Nephron progenitor cell (in vitro differentiated cells): ENCODE results near the gene ITCH.
A peak's percentile ranks its signal among the peaks of the same experiment; 100 is the strongest.

Experiments
- DNase-seq: peaks from one replicate; pipeline ENCODE4 v3.0.0; 2021
- H3K27ac Mint-ChIP-seq: 2 replicates; pipeline ENCODE4 v1.8.0; 2021; ENCODE audit warnings: mild to moderate bottlenecking, moderate library complexity, mixed read lengths
- H3K27me3 Mint-ChIP-seq: 2 replicates; pipeline ENCODE4 v1.8.0; 2021; ENCODE audit warnings: mild to moderate bottlenecking, low read depth, mixed read lengths; ENCODE audit not compliant: poor library complexity
- H3K36me3 Mint-ChIP-seq: 2 replicates; pipeline ENCODE4 v1.8.0; 2021; ENCODE audit warnings: low read depth, mixed read lengths
- H3K4me1 Mint-ChIP-seq: 2 replicates; pipeline ENCODE4 v1.8.0; 2021; ENCODE audit warnings: mixed read lengths
- H3K4me3 Mint-ChIP-seq: 2 replicates; pipeline ENCODE4 v1.8.0; 2021; ENCODE audit warnings: mild to moderate bottlenecking, moderate library complexity, mixed read lengths
- H3K9me3 Mint-ChIP-seq: 2 replicates; pipeline ENCODE4 v1.8.0; 2021; ENCODE audit warnings: mild to moderate bottlenecking, moderate library complexity, mixed read lengths
- TF ChIP-seq, protein P1 (sequence below): fragments of 200-600 bp; sonication (generic); IDR thresholded peaks from 2 replicates; pipeline ENCODE4 v1.5.0; 2021; ENCODE audit warnings: antibody characterized with exemption

ITCH gene

GRCh38 chr20:34388000-34388399, 24.9 kb downstream of the ITCH start:
- Mint-ChIP-seq H3K4me3 (no peak overlapping the region), H3K27me3 (no peaks in the 10 kb centered on the region), H3K27ac (peak overlapping the region; percentile 32), H3K4me1 (peaks cover 15% of the 10 kb centered on the region), H3K9me3 (no peaks in the 10 kb centered on the region), H3K36me3 (peaks cover 29% of the 10 kb centered on the region)
- TF ChIP-seq, protein P1, sequence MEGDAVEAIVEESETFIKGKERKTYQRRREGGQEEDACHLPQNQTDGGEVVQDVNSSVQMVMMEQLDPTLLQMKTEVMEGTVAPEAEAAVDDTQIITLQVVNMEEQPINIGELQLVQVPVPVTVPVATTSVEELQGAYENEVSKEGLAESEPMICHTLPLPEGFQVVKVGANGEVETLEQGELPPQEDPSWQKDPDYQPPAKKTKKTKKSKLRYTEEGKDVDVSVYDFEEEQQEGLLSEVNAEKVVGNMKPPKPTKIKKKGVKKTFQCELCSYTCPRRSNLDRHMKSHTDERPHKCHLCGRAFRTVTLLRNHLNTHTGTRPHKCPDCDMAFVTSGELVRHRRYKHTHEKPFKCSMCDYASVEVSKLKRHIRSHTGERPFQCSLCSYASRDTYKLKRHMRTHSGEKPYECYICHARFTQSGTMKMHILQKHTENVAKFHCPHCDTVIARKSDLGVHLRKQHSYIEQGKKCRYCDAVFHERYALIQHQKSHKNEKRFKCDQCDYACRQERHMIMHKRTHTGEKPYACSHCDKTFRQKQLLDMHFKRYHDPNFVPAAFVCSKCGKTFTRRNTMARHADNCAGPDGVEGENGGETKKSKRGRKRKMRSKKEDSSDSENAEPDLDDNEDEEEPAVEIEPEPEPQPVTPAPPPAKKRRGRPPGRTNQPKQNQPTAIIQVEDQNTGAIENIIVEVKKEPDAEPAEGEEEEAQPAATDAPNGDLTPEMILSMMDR = no peak
- no peak for DNase-seq

GRCh38 chr20:34388678-34389077, 25.6 kb downstream of the ITCH start:
- no peak overlapping the region for H3K4me3 Mint-ChIP-seq
- H3K9me3 Mint-ChIP-seq = no peaks in the 10 kb centered on the region
- H3K27me3 Mint-ChIP-seq = no peaks in the 10 kb centered on the region
- DNase-seq = no peak
- H3K4me1 Mint-ChIP-seq = peaks cover 15% of the 10 kb centered on the region
- TF ChIP-seq, protein P1 = no peak
- peak overlapping the region; percentile 3 for H3K27ac Mint-ChIP-seq
- H3K36me3 Mint-ChIP-seq = peaks cover 36% of the 10 kb centered on the region

GRCh38 chr20:34389206-34389953, 26.3 kb downstream of the ITCH start:
- Mint-ChIP-seq H3K4me3 (no peak overlapping the region), H3K9me3 (no peaks in the 10 kb centered on the region)

DNA sequence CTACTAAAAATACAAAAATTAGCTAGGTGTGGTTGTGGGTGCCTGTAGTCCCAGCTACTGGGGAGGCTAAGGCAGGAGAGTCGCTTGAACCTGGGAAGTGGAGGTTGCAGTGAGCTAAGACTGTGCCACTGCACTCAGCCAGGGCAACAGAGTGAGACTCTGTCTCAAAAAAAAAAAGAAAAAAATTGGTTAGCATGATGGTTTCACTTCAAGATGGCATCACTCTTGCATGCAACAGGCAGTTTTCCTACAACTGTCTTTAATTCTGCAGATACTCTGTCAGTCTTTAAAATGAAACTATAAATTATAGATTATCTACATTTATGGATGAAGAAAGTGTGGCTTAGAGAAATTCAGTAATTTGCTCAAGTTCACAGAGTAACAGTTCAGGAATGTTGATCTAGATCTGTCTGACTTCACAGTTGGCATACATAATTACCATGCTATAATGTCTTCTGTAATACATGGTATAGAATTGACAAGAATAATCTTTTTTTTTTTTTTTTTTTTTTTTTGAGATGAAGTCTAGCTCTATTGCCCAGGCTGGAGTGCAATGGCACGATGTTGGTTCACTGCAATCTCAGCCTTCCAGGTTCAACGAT, 27.0 kb downstream of the ITCH start:
- Mint-ChIP-seq H3K4me1 (peaks cover 15% of the 10 kb centered on the region), H3K36me3 (peaks cover 45% of the 10 kb centered on the region), H3K27me3 (no peaks in the 10 kb centered on the region), H3K9me3 (no peaks in the 10 kb centered on the region), H3K4me3 (no peak overlapping the region), H3K27ac (no peak overlapping the region)
- TF ChIP-seq, protein P1 = no peak
- no peak for DNase-seq

More at GRCh38 chr20:34389206-34389953, 26.3 kb downstream of the ITCH start:
- H3K27me3 Mint-ChIP-seq = no peaks in the 10 kb centered on the region
- H3K27ac Mint-ChIP-seq = no peak overlapping the region
- no peak for DNase-seq
- H3K4me1 Mint-ChIP-seq = peaks cover 15% of the 10 kb centered on the region
- TF ChIP-seq, protein P1 = no peak
- peaks cover 40% of the 10 kb centered on the region for H3K36me3 Mint-ChIP-seq

- H3K9me3 Mint-ChIP-seq = no peaks in the 10 kb centered on the region
- H3K27ac Mint-ChIP-seq = no peak overlapping the region
- peaks cover 26% of the 10 kb centered on the region for H3K4me1 Mint-ChIP-seq
- no peak for DNase-seq
- peaks cover 62% of the 10 kb centered on the region for H3K36me3 Mint-ChIP-seq
- H3K4me3 Mint-ChIP-seq = no peak overlapping the region
- TF ChIP-seq, protein P1 = no peak
- H3K27me3 Mint-ChIP-seq = no peaks in the 10 kb centered on the region
These were observed 33.3 kb downstream of the ITCH start for GRCh38 chr20:34396408-34396807.
